Astrocyte of the spinal cord (primary cell): ENCODE measurements around the gene MALAT1.
"Not testable (repeated sequence)": the region's sequence is repeated elsewhere in the genome, so short reads cannot be mapped to it uniquely, and the experiment has no call there.

ENCODE experiments used
- DNase-seq: peaks from one replicate; pipeline ENCODE4 v3.0.0; 2011; ENCODE audit warnings: low read depth, low spot score
- H3K4me3 ChIP-seq: 2 replicates; pipeline ENCODE4 v1.5.1; 2011; ENCODE audit warnings: low read depth, mild to moderate bottlenecking, low read length, moderate library complexity
- CTCF ChIP-seq: IDR thresholded peaks from 2 replicates; pipeline ENCODE4 v1.5.1; 2012; ENCODE audit warnings: low read depth, mild to moderate bottlenecking, low read length, inconsistent platforms
- in situ Hi-C: cut with HindIII; loops from 2 replicates; pipeline ENCODE4 v1.10.0; 2017; ENCODE audit warnings: low sequenced_read_pairs

The MALAT1 gene

GRCh38 chr11:65459552-65459951 is 39.3 kb upstream of the MALAT1 start:
- no peak for DNase-seq
- no peak for TF ChIP-seq CTCF
- H3K4me3 ChIP-seq, result no peak overlapping the region
- in situ Hi-C loops, result no loop called here

GRCh38 chr11:65465471-65465870 is 33.4 kb upstream of the MALAT1 start:
- DNase-seq, H3K4me3 ChIP-seq, in situ Hi-C loops: not testable (repeated sequence)

- in situ Hi-C loops, result not testable (repeated sequence)
- peak; percentile 15 for TF ChIP-seq CTCF
Observed at GRCh38 chr11:65467306-65467705, 31.5 kb upstream of the MALAT1 start.

GRCh38 chr11:65468874-65469333 is 29.9 kb upstream of the MALAT1 start:
- no peak overlapping the region for H3K4me3 ChIP-seq
- peak; percentile 50 for TF ChIP-seq CTCF
- no peak for DNase-seq
- in situ Hi-C loops, result no loop called here

More at GRCh38 chr11:65467306-65467705, 31.5 kb upstream of the MALAT1 start:
- not testable (repeated sequence) for H3K4me3 ChIP-seq, DNase-seq

GRCh38 chr11:65470433-65471049 is 28.3 kb upstream of the MALAT1 start:
- in situ Hi-C loops, result no loop called here
- no peak overlapping the region for H3K4me3 ChIP-seq
- no peak for TF ChIP-seq CTCF
- no peak for DNase-seq

GRCh38 chr11:65471447-65471891 is 27.4 kb upstream of the MALAT1 start:
- in situ Hi-C loops, result no loop called here
- H3K4me3 ChIP-seq, result no peak overlapping the region
- peak; percentile 61 for DNase-seq
- TF ChIP-seq CTCF, result peak; percentile 52

- DNase-seq, in situ Hi-C loops, H3K4me3 ChIP-seq: not testable (repeated sequence)
Observed at GRCh38 chr11:65472588-65473277, 26.1 kb upstream of the MALAT1 start.
